T-helper 2 cell treated with Interferon-gamma antibody and Interleukin-4, amounts not matched to agents 100 ng/mL and 5 ng/mL, for 36 hours (primary cell): ENCODE results near the gene PCDHGA7. TPM values are rescaled to one million over a fixed set of nuclear protein-coding genes. Genes with fewer than 3 reads are reported as not detected.
"Not testable (repeated sequence)": the region's sequence is repeated elsewhere in the genome, so short reads cannot be mapped to it uniquely, and the experiment has no call there.

Experiments
- intact Hi-C: fragments of 100-400 bp; cut with micrococcal nuclease; formaldehyde crosslinking; loops from one replicate; pipeline ENCODE4 v1.15.1; 2023
- total RNA-seq: library from RNA; stranded (reverse); gene quantifications from 2 replicates; pipeline ENCODE4 v1.2.3, GENCODE V29; 2022

Gene PCDHGA7
- total RNA-seq: 0.30 TPM in 2 replicates

DNA sequence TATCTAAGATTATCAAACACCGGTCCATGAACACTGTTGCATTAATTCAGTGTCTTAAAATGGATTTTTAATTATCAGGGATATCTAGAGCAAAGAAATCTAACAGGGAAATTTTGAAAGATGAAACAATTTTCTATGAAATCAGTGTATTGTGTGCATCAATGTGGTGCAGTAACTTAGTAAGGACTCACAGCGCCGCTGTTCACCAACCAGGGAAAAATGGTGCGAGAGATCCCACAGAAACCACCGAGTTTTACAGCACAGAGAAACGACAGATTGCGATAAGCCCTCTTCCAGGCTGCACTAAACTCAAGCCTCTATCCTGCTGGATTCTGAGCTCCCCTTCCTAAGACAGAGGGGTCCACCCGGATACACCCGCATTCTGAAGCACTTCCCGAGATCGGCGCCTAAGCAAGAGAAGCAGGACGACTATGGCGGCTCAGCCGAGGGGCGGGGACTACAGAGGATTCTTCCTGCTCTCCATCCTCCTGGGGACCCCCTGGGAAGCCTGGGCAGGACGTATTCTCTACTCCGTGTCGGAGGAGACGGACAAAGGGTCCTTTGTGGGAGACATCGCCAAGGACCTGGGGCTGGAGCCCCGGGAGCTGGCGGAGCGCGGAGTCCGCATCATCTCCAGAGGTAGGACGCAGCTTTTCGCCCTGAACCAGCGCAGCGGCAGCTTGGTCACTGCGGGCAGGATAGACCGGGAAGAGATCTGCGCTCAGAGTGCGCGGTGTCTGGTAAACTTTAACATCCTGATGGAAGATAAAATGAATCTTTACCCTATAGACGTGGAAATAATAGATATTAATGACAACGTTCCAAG lies at the start of gene PCDHGA7:
PCDHGA7 (plus strand) TSS at position 274 of the 826 bp plus-strand sequence; CDS start at position 432, 158 bp downstream.
- intact Hi-C loops: no loop called here

- intact Hi-C loops: no loop called here
Measured at GRCh38 chr5:141338538-141339306, 43.8 kb upstream of the PCDHGA7 start, which contains the start of gene PCDHGA2. TSS of gene PCDHGA2 (plus strand) at chr5:141338760.

- intact Hi-C loops: not testable (repeated sequence)
Measured at GRCh38 chr5:141340781-141341354, 41.7 kb upstream of the PCDHGA7 start.

DNA sequence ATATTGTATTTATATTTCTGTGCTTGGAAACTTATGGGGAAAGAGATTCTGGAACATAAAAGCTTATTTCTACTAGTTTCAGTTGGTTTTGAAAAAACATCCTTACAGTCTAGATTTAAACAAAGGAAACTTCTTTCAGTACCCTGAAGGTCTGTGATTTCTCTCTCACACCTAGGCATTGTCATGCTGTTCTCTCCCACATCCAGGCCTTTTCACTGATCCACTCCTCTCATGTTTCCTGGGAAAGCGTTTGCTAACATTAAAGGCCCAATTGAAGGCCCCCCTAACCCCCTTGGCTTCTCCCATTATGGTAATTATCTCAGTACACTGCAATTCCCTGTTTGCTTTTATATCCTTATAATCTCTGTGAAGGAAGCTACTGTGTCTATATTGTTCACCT lies 39.8 kb upstream of the PCDHGA7 start:
- intact Hi-C loops: no loop called here

- intact Hi-C loops: no loop called here
Measured at GRCh38 chr5:141343242-141343952, 39.1 kb upstream of the PCDHGA7 start, which contains the start of gene PCDHGA3. TSS of gene PCDHGA3 (plus strand) at chr5:141343829. CDS start at chr5:141344034, 205 bp downstream.

DNA sequence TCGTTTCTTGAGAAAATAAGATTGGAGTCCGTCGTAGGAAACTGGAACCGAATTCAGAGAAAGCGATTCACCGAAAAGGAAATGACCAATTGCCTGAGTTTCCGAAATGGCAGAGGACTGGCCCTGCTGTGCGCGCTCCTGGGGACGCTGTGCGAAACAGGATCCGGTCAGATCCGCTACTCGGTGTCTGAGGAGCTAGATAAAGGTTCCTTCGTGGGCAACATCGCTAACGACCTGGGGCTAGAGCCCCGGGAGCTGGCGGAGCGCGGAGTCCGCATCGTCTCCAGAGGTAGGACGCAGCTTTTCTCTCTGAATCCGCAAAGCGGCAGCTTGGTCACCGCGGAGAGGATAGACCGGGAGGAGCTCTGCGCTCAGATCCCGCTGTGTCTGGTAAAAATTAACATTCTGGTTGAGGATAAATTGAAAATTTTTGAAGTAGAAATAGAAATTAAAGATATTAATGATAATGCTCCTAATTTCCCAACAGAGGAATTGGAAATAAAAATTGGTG lies 38.5 kb upstream of the PCDHGA7 start:
- intact Hi-C loops: no loop called here

GRCh38 chr5:141345327-141345726 lies 37.2 kb upstream of the PCDHGA7 start:
- intact Hi-C loops: no loop called here

GRCh38 chr5:141346017-141346416 lies 36.5 kb upstream of the PCDHGA7 start:
- intact Hi-C loops: not testable (repeated sequence)

GRCh38 chr5:141349917-141350619 lies 32.5 kb upstream of the PCDHGA7 start, which contains the start of gene PCDHGB1:
TSS of gene PCDHGB1 (plus strand) at chr5:141350099. CDS start at chr5:141350261, 162 bp downstream.
- intact Hi-C loops: no loop called here

DNA sequence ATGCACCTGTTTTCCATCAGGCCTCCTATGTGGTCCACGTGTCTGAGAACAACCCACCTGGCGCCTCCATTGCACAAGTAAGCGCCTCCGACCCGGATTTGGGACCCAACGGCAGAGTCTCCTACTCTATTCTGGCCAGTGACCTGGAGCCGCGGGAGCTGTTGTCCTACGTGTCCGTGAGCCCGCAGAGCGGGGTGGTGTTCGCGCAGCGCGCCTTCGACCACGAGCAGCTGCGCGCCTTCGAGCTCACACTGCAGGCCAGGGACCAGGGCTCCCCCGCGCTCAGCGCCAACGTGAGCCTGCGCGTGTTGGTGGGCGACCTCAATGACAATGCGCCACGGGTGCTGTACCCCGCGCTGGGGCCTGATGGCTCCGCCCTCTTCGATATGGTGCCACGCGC lies 31.0 kb upstream of the PCDHGA7 start:
- intact Hi-C loops: no loop called here

DNA sequence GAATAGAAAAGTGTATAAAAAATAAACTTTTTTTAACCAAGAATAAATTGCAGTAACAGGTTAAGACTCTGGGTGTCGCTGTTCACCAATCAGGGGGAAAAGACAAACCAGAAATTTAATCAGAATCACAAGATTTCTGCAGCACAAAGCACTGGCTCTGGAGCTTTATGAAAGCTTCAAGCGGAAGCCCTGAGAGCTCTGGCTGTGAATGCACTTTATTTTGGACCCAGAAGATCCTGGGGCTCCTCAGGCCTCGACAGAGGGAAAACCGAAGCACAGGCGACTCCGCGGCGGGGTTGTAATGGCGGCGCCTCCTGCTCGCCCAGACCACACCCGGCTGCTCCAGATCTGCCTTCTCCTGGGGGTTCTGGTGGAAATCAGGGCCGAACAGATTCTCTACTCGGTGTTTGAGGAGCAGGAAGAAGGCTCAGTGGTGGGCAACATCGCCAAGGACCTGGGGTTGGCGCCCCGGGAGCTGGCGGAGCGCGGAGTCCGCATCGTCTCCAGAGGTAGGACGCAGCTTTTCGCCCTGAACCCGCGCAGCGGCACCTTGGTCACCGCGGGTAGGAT lies 27.6 kb upstream of the PCDHGA7 start, which contains the start of gene PCDHGA4:
PCDHGA4 (plus strand) TSS at position 122 of the 570 bp plus-strand sequence; CDS start at position 209, 87 bp downstream.
- intact Hi-C loops: no loop called here

GRCh38 chr5:141355641-141356040 lies 26.9 kb upstream of the PCDHGA7 start:
- intact Hi-C loops: no loop called here

- intact Hi-C loops: no loop called here
Measured at GRCh38 chr5:141356133-141356532, 26.4 kb upstream of the PCDHGA7 start.

GRCh38 chr5:141356950-141357349 lies 25.6 kb upstream of the PCDHGA7 start:
- intact Hi-C loops: no loop called here

- intact Hi-C loops: loop anchor here (1.0 to 5.0 kb wide), 3 partner anchors 62 to 198 kb away; partner anchors contain the start of gene PCDHGA11
Measured at GRCh38 chr5:141359790-141360426, 22.6 kb upstream of the PCDHGA7 start, which contains the start of gene PCDHGB2. TSS of gene PCDHGB2 (plus strand) at chr5:141359994. CDS start at chr5:141360136, 142 bp downstream.

GRCh38 chr5:141360685-141361084 lies 21.9 kb upstream of the PCDHGA7 start:
- intact Hi-C loops: loop anchor here (2.0 to 5.0 kb wide), 2 partner anchors 62 to 152 kb away; partner anchors contain the start of gene PCDHGA11

GRCh38 chr5:141362719-141363118 lies 19.8 kb upstream of the PCDHGA7 start:
- intact Hi-C loops: loop anchor here (5.0 kb wide), 1 partner anchor 60 kb away; the partner anchor contains the start of gene PCDHGA11

- intact Hi-C loops: loop anchor here (5.0 kb wide), 1 partner anchor 58 kb away; the partner anchor contains the start of gene PCDHGA11
Measured at GRCh38 chr5:141363952-141364660, 18.4 kb upstream of the PCDHGA7 start, which contains the start of gene PCDHGA5. TSS of gene PCDHGA5 (plus strand) at chr5:141364162. CDS start at chr5:141364331, 169 bp downstream.
